Jurkat, Clone E6-1 (cell line): Measurements from ENCODE around the gene TTC38.

Experiments used
- DNase-seq: peaks from one replicate; pipeline ENCODE4 v3.0.0-alpha.2; 2011; ENCODE audit warnings: low read depth, low spot score
- H3K4me3 ChIP-seq: 2 replicates; pipeline ENCODE4 v1.5.1; 2011; ENCODE audit warnings: mild to moderate bottlenecking, low read length, control low read depth, moderate library complexity

Gene TTC38

GRCh38 chr22:46273432-46274148 lies 5.8 kb downstream of the TTC38 start:
- H3K4me3 ChIP-seq, result no peak overlapping the region
- DNase-seq, result no peak

- no peak overlapping the region for H3K4me3 ChIP-seq
- DNase-seq, result no peak
These were observed 6.6 kb downstream of the TTC38 start for GRCh38 chr22:46274381-46274780.

- DNase-seq, result no peak
- H3K4me3 ChIP-seq, result no peak overlapping the region
These were observed 7.8 kb downstream of the TTC38 start for GRCh38 chr22:46275455-46276122.

- DNase-seq, result no peak
- no peak overlapping the region for H3K4me3 ChIP-seq
These were observed 8.8 kb downstream of the TTC38 start for GRCh38 chr22:46276563-46276962.

- DNase-seq, result no peak
- no peak overlapping the region for H3K4me3 ChIP-seq
These were observed 11.1 kb downstream of the TTC38 start for GRCh38 chr22:46278656-46279645.

DNA sequence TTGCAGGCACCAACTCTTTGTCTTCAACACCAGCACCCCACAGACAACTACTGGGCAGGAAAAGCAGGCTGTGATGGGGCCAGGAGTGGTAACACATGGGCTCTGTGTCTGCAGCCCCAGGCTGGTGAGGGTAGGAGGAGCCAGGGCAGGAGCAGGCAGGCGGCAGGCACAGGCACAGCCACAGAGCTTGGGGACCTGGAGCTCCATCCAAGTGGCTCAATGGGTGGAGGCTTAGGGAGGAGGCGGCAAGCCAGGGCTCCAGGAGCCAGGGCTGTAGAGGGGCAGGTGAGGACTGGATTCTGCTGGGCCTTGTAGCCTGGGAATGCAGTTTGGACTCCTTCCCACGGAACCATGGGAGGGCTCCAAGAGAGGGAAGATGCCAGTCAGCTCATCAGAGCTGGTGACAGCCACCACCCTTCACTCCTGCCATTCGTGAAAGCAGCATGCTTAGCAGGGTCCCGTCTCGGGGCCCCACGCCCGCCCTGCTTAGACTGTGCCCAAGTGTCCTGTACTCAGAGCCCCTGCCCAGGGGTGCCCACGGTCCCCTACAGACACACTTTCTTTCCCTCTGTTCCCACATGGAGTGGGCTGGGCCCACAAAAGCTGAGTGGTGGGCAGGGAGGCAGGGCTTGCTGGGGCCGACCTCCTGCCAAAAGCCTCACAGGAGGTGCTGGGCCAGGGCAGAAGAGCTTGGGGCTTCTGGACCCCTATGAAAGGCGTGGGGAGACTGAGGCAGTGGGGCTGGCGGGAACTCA lies 12.4 kb downstream of the TTC38 start:
- H3K4me3 ChIP-seq, result no peak overlapping the region
- no peak for DNase-seq

GRCh38 chr22:46280999-46281623 lies 13.3 kb downstream of the TTC38 start:
- no peak for DNase-seq
- H3K4me3 ChIP-seq, result no peak overlapping the region

- no peak overlapping the region for H3K4me3 ChIP-seq
- no peak for DNase-seq
These were observed 14.3 kb downstream of the TTC38 start for GRCh38 chr22:46281866-46282678.

DNA sequence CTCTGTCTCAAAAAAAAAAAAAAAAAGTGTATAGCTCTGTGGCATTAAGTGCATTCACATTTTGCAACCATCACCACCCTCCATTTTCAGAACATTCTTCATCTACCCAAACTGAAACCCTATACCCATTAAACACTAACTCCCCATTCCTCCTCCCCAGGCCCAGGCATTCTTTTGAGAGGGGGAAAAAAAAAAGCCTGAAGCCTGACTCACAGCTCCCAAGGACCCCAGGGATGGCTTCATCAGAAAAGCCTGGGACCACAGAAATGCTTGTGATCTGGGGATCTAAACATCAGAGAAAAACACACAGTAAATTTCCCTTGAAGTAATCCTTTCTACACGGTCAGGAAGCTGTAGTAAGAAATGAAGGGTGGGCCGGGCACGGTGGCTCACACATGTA lies 18.2 kb downstream of the TTC38 start:
- no peak overlapping the region for H3K4me3 ChIP-seq
- no peak for DNase-seq

GRCh38 chr22:46286941-46287872 lies 19.4 kb downstream of the TTC38 start:
- no peak overlapping the region for H3K4me3 ChIP-seq
- DNase-seq, result no peak

DNA sequence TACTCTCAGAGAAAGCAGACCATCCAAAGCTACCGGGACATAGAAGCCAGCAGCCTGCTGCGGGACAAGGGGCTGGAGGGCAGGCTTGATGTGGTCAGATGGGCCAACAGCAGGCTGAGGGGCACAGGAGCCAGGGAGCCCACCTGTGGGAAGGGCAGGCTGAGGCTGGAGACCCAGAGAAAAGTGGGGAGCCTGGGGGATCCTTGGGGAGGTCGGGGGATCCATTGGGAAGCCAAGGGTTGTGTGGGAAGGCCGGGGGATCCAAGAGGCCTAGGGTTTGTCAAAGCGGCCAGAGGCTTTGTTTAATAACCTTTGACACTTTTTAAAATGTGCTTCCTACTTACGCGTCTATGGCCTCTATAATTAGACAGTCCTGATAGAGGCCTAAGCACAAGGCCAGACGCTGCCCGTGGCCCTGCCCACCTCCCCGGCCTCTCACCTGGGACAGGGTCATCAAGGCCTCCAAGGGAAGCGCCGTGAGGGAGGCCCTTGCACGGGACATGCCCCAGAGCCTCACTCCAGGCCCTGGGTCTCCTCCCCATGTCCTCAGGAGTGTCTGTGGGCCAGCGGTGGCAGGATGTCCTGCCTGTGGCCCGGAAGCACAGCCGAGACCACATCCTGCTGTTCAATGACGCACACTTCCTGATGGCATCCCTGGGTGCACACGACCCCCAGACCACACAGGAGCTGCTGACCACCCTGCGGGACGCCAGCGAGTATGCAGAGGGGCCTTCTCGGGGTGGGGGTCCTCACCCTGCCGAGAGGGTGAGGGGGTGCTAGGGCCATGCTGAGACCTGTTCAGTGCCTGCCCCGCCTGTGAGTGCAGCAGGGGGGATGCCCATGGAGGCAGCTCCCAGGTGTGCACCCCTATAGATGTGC lies 20.3 kb downstream of the TTC38 start:
- no peak overlapping the region for H3K4me3 ChIP-seq
- DNase-seq, result no peak

- no peak for DNase-seq
- H3K4me3 ChIP-seq, result no peak overlapping the region
These were observed 21.0 kb downstream of the TTC38 start for GRCh38 chr22:46288846-46289243.

DNA sequence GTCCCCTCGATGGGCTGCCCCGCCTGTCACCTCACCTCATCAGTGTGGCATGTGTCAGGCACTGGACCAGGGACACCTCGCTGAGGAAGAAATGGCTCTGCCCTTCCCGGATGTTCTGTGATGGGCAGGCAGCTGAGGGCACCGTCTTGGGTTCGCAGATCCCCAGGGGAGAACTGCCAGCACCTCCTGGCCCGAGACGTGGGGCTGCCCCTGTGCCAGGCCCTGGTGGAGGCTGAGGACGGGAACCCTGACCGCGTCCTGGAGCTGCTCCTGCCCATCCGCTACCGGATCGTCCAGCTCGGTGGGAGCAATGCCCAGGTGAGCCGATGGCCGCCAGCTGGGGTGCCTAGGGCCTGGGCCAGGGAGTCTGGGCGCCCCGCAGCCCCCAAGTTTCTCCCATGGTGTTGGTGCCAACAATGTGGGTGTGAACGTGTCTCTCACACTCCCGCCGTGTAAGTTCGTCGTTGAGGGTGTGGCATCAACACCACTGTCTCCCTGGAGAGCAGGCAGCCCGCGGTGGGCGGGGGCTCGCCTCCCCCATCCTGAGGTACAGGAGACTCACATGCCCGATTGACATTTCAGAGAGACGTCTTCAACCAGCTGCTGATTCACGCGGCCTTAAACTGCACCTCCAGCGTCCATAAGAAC lies 21.6 kb downstream of the TTC38 start:
- DNase-seq, result no peak
- H3K4me3 ChIP-seq, result no peak overlapping the region

DNA sequence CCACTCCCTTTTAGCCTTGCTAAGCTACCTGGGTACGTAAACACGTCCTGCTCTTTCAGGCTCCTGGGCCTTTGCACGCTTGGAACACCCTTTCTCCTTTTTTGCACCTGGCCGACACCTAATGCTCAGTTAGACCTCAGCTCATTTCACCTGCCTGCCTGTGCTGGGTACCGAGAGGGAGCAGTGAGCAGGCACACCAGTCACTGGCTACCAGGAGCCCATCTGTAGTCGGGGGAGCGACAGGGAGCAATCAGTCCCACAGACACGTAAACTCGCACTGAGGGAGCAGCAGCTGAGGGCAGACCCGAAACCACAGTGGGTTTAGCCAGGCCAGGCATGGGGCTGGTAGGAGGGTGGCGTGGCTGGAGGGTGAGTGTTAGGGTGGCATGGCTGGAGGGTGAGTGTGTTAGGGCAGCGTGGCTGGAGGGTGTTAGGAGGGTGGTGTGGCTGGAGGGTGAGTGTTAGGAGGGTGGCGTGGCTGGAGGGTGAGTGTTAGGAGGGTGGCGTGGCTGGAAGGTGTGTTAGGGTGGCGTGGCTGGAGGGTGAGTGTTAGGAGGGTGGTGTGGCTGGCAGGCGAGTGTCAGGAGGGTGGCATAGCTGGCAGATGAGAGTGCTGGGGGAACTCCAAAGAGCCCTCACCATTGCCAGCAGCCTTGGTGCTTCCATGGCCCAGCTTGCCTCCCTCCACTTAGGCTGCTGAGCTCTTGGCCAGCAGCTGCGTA lies 22.5 kb downstream of the TTC38 start:
- no peak overlapping the region for H3K4me3 ChIP-seq
- no peak for DNase-seq
